EL (cell line): ENCODE results near the gene GREM2.

Experiments used
- DNase-seq: peaks from one replicate; pipeline ENCODE4 v3.0.0-alpha.2; 2016

Gene GREM2

DNA sequence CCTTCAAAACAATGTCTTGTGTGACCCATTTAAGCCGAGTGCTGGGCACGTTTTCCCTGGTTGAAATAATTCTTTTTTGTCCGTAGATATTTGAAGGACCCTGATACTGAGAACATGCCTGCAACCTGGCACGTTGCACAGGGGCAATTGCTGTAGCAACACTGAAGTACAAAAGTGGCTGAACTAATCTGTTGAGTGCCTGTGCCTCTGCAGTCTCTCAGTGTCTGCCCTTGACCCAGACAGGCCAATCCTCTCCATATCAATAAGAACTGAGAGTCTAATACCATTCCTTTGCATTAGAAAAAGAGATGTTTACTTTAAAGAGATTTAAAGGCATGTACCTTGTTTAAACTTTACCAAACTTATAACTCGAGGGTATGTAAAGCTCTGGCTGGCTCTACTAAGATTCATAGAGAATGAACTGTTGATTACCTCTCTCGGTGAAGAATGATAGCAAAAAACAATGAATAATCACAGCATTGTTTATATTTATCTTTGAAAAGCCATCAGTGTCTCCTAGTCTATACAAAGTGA, 2.4 kb downstream of the GREM2 start:
- DNase-seq, result no peak

DNA sequence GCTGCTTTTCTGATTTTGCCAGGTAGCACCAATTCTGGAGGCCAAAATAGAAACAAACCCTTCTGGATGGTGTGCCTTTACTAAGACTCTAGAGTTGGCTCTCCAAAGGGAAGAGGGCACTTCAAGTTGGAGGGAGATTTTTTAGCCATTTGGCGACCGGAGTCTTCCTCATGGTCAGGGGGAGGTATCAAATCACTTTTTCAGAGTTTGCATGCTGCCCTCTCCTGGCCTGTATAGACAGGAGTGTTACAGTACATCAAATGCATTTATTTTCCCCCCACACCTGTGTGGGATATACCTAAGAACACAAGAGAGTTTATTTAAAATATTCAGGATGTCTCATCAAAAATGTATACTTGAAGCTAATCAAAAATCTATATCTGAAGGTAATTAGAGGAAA, 3.2 kb downstream of the GREM2 start:
- peak; percentile 17 for DNase-seq

DNA sequence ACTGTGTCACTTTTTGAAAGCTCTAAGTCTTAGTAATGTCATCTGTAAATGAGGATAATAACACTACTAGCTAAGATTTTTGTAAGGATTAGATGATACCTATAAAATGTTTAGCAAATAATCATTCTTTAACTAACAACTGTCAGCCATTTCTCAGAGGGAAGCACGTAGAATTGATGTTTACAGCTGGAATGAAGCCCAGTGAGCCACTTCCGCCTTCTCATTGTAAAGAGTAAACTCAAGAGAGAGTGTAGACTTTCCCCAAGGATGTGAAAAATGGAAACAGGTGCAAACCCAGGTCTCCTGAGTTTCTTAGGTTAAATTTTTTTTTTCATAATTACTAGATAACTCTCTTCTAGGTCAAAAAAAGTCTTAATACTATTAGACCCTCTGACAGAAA, 4.9 kb downstream of the GREM2 start:
- no peak for DNase-seq

DNA sequence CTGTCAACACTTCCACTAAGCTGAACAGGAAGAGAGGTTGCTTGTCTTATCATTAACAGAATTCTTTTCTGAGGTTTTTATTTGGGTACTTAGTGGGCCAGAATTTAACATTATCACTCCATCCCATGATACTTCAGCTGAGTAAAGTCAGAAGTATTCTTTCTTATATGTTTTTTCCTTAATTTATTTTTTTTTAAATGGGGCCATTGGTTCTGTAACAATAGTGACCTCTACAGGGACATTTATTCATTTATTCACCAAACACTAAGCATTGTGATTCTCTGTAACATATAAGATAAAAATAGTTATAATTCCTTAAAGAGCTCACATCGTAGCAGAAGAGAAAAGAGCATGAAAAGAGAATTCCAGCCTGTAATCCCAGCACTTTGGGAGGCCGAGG, 9.8 kb downstream of the GREM2 start:
- peak; percentile 8 for DNase-seq

DNA sequence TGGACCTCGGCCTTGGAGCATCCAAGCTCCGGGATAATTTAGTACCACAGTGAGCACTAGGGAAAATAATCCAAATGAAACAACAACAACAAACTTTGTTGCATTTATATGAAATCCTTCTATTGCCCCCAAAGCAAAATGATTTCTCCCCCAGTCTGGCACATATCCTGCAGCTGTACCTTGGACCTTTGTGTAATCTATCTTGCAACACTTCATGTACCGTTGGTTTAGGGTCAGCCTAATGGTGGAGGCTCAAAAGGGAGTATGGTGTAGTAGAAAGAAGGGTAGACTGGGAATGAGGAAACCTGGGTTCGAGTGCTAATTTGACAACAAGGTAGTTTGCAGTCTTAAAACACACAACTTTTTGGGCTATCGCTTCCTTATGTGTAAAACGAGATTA, 12.1 kb downstream of the GREM2 start:
- DNase-seq, result no peak

DNA sequence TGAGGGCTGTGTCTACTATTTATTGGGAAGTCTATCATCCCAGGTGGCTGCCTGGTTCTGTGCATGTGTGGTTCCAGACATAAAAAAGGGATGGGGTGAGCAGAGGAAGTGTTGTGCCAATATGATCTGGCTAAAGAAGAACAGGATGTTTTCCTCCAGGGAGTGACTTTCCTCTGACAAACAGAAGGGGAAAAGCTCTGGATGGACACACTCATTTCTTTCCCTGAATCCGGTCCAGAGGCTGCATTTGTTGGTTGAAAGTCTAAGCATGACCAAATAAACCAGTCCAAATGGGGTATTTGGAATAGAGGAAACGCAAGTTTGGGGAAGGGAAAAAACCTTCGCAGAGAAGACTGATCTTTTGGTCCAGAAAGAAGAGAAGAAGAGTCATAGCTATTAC, 12.7 kb downstream of the GREM2 start:
- no peak for DNase-seq

DNA sequence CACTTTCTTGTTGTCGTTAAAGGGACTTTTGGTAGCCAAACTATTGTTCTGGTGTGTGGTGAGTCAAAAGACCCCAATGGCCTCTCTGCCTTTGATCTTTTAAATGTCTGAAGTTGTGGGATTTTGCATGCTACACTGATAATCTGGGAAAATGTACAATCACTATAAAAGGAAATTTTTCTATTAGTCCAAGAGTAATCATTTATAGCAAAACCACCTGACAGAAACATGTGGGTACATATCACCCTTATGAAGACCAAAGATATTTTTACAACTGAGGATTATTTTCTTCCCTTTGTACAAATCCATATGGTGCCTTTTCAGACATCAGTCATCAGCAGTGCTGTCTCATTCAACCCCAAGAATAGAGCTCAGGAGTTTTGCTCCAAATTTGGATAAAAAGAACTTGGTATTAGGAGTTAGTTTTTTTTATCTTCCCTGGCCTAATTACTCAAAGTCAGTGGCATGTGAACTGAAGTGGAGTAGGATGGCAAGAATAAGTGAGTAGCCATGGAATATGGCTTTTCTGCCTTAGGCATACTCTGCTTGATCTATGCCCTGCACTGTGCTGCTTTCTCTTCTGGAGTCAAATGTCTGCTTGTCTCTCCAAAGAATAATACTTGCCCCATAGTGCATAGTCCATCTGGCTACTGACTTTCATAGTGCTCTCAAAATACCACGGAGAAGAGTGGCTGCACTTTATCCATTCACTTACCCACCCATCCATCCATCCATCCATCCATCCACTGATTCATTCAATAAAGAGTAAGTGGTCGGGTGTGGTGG, 13.5 kb downstream of the GREM2 start:
- no peak for DNase-seq

DNA sequence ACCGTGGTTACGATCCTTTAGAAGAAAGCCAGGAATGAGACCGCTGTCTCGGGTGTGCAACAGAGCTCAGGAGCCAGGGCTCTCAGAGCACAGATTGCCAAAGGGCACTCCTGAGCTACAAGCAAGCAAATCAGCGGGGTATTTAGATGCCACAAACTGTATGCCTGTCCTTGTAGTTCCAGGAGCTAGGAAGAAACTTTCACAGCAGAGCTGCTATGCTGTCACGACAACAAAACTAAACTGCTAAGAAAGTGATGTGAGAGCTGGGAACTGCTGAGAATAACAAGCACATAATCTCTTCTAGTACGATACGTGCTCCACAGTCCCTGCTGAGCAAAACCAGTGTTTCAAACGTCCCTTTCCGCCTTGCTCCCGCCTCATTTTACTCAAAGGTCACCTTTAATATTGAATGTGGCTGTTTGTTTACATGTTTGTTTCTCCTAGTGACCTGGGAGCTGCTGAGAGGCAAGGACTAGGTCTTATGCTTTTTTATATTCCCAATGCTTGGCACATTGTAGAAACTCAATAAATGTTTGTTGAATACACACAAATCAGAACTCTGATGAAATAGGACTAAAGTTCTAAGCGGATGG, 14.7 kb downstream of the GREM2 start:
- DNase-seq, result no peak

DNA sequence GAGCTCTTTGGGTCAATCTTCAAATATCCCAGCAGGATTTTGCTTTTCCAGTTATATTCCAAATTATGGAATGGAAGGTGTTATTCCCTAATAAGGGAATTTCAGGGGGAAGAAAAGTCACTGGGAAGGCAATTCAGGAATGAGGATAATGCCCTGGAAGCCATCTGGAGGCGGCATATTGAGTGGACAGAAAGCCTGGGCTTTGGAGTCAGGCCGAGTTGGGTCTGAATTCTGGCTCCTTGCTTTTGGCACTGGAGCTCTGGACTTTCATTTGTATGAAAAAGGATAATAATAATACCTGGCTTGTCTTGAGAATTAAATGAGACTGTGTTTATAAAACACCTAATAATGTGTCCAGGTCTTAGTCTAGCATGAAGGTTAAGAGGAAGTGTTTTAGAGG, 16.5 kb downstream of the GREM2 start:
- DNase-seq, result no peak

DNA sequence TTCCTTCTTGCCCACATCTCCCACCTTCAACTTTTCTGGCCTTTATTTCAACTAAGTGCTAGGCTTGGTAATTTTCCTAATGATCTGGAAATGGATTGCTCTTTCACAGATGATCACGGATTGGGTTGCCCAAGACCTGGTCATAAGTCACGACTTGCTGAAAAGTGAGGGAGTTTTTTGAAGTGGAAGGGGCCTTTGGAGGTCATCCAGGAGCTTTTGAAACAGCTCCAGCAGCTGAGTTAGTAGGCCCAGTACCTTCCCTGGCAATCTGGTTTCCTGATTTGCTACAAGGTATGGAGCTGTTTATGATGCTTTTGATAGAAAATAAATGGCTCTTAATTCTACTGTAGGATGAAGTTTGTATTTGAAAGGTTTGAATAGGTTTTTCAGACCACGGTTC, 20.4 kb downstream of the GREM2 start:
- no peak for DNase-seq

DNA sequence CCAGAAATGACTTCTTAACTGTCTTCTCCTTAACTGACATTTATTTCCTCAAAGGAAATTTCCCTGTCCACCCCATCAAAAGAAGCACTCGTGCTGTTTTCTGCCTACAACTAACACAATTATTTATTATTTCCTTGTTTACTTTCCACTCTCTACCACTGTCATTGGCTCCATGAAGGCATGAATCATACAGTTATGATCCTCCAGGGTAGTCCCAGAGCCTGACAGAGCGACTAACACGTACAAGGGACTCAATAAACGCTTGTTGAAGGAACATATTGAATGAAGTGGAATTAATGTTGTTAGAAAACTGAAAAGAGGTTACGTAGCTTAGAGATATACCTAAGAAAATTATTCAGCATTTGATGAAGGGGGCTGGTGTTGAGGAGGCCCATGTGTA, 20.9 kb downstream of the GREM2 start:
- no peak for DNase-seq

DNA sequence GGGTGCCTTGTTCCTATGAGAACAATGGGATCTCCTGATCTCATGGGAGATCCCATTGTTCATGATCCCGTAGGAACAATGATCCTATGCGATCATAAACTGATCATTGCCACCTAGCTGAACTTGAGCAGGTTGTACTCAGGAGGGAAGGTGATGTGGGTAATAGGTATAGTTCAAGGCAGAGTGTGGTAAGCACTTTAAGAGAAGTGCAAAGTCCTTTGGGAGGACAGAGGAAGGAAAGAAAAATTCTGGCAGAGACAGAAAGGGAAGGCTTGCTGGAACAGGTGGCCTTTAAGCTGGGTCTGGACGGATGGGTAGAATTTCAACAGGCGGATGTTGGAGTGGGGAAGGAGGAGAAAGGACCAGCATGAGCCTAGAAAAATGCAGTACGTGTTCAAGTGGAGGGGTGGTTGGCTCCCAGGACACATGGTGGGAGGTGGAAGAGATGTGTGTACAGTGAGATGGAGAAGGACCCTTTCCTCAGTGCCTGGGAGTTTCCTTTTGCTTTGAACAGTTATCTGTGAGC, 22.3 kb downstream of the GREM2 start:
- DNase-seq, result no peak

DNA sequence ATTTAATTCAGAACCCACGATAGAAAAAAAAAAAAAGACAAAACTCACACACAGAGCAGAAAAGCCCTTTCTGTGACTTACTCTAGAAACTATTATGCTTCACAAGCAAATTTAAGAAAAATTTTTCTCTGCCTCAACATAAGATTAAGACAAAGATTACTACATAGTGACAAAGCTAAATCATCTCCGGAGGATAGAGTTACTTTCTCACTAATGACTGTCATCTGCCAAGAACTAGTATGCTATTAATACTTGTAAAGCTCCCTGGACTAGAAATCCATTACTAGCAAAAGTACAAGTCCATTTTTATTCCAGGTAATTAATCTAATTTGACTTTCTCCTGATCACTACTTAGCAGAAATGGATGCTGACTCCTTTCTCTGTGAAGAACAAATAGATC, 25.9 kb downstream of the GREM2 start:
- DNase-seq, result no peak

DNA sequence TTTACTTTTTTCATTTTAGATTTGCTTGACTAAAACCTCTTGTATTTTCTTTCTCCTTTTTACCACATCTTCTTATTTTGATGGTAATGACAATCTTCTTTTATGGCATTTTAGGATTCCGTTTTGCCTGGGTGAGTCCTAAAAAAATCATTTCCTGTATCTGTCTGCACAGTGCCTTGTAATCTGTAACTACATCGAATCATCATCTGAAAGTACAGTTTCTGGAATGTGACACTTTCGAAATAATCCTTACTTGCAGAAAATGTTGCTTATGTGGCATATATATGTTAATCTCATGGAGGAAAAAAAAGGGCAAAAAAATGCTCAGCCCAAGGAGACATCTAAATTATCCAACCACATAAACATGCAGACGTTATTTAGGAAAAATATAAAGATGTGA, 29.0 kb downstream of the GREM2 start:
- DNase-seq, result peak; percentile 31

DNA sequence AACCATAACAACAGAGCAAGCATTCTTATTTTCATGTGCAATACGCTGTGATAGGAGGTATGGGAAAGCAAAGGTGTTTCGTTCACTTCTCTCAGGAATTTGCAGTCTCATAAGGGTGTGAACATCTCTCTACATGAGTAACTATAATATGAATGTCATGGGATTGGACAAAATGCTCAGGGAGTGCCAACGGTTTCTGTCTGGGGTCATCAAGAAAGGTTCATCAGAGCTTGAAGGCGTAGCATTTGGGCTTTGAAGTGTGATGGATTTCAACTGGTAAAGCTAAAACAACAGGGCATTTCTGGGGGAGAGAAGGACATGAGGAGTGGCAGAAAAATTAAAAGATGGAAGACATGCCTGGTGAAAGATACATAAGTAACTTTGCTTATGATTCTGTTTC, 32.4 kb downstream of the GREM2 start:
- DNase-seq, result no peak

DNA sequence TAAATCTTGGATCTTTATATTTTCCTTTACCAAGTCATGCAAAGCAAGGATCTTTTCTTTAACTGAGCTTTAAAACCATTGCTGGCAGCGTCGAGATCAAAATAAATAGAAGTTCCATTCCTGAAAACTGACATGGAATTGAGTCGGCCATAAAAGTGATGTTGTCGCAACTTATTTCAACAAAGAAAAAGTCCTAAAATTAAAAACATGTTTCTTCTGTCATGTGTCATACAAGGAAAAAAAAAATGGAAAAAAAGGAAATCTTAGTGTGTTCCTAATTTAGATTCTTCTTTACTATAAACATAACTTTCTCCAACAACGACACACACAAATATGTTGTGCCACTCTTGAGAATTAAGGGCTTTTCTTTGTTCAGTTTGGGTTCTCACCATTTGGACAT, 34.9 kb downstream of the GREM2 start:
- no peak for DNase-seq

DNA sequence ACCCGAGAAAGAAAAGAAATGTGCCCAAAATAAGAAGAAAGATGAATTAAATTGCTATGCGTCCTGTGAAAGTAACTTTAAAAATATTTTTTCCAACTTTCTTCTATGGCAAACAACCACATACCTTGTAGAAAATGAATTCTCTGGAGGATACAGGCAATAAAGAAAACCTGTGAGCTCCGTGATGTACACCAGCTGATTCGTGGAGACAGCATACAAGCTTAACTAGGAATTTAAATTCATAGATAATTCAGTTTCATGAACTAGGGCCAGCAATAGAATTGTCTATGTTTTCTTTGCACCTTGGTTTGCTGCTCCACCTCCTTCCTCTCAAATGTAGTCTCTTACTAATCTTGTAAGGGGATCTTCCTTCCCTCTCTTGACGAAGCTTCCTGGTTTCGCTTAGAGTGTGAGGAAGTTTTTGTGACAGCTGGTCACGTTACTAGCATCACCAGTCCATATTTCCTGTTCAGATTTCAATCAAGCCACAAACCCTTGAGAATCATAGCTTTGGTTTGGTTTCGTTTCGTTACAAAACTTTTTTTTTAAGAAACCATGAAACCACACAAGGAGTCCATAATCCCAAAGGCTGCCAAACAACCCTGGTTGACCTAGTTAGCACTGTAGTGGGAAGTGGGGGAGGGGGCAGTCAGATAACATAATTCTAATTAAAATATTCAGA, 35.8 kb downstream of the GREM2 start:
- DNase-seq, result peak; percentile 64

DNA sequence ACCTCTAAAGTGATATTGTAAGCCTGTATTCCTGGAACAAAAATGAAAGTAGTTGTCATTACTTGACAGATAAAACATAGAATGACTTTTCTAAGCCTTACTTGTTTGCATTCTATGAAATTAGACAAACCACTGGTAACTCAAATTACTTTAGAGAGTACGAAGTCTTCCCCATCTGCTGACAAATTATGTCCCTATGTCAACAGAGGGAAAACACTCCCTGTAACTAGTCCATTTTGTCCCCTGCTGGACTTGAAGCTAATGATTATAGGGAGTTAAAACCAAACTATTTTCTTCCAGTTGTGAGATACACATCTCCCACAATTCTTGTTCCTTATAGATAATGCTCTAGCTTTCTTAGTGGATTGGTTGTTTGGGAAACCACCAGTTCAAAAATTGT, 39.6 kb downstream of the GREM2 start:
- DNase-seq, result no peak

DNA sequence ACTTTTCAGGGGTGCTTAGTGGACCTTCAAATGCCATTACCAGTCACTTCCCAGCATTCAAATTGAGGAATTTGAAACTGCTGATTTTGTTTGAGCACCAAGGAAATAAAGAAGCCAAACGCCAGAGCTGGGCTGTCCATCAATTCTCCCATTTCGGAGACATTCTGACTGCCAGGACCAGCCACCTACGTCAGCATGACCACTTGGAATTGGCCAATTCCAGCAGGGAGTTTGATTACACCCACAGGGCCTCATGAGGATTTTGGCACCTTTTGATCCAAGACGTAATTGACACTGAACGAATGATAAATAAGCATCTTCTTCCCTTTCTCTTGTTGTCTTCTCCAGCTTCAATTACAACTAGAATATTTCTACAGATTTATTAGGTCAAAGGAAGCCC, 40.2 kb downstream of the GREM2 start:
- DNase-seq, result no peak

DNA sequence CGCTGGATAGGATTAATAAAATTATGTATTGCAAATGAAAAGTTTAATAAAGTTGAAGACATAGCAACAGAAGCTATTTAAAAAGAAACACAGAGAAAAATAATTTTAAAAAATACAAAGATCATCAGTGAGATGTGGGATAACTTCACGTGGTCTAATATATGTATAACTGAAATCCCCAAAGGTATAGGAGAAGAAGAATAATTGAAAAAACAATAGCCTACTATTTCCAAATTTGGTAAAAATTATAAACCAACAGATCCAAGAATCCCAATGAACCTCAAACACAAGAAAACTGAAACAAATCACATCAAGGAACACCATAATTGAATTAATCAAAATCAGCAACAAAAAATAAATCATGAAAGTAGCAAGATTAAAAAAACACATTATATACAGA, 44.9 kb downstream of the GREM2 start:
- DNase-seq, result no peak

DNA sequence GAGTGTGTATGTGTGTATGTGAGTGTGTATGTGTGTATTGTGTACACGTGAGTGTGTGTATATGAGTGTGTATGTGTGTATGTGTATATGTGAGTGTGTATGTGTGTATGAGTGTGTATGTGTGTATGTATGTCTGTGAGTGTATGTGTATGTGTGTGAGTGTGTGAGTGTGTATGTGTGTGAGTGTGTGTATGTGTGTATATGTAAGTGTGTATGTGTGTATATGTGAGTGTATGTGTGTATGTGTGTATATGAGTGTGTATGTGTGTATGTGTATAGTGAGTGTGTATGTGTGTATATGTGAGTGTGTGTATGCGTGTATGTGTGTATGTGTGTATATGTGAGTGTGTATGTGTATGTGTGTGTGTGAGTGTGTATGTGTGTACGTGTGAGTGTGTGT, 49.2 kb downstream of the GREM2 start:
- no peak for DNase-seq

DNA sequence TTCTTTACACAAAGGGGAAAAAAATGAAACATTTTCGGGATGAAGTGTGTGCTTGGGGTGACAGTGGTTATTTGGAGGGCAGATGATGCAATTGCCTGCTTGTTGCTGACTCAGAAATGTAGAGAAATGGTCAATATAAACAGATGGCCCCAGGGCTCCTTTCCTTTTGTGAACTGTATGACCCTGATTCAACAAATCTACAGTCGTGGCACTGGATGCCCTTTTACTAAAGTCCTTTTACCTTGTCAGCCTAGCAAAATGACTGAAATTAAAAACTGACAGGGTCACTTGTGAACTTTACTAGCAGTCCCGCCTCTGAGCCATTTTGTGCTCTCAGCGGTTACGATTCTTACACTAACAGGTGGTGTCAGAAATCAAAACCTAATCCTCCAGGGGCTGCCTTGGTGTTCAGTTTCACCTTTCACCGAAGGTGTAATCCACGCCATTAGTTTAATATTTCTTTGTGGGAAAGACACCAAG, 49.8 kb downstream of the GREM2 start:
- DNase-seq, result peak; percentile 52

DNA sequence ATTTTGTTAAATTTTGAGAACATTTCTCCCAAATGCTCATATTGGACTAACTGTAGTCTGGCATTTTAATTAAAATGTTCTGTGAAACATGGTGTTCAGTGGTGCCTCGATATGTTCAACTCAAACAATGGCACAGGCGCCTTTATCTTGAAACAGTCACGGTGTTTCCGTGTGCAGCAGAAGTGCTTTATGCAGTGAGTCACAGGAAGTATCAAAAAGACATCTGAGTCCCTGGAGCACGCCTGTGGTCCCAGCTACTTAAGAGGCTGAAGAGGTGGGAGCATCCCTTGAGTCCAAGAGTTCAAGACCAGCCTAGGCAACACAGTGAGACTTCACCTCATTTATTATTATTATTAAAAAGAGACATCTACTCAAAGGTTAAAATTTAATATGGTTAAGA, 52.2 kb downstream of the GREM2 start:
- DNase-seq, result no peak

DNA sequence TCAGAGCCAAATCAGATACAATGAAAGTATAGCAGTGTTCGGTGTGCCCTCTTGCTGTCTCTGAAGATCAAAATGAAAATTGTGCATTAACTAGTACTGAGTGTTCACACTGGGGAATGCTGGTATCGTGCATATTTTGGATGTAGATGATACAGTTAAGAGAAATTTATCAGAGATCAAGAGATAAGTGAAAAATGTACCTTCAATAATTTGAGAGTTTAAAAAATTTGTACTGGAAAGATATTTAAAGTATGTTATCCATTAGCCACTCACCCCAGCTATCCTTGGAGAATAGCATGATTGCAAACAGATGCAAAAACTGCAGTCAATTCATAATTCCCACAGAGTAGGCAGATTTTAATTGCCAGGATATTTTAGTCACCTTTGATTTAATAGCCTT, 56.4 kb downstream of the GREM2 start:
- peak; percentile 11 for DNase-seq
